Endothelial cell of umbilical vein (primary cell): ENCODE results near the gene FTSJ1. TPM values are rescaled to one million over a fixed set of nuclear protein-coding genes. Genes with fewer than 3 reads are reported as not detected.

ENCODE experiments used
- BruUV-seq: library from RNA; stranded (reverse); fragments of 400-500 nt; replicated peaks from 2 replicates; lab custom pipeline; 2021; lab: Mats Ljungman, UMichigan
- CTCF ChIA-PET: fragments of 300-600, 350-600 bp; sonication (Branson Sonifier 250); formaldehyde crosslinking; loops from one replicate; lab custom pipeline; 2021; ENCODE audit warnings: antibody characterized with exemption, inconsistent platforms; lab: Charles Lee
- POLR2A ChIA-PET: fragments of 300-600, 350-600 bp; sonication (Branson Sonifier 250); formaldehyde crosslinking; loops from one replicate; lab custom pipeline; 2021; ENCODE audit warnings: antibody characterized with exemption, inconsistent platforms; lab: Charles Lee
- DNase-seq: peaks from one replicate; pipeline ENCODE4 v3.0.0-alpha.2; 2011; ENCODE audit warnings: low read depth, low spot score
- FAIRE-seq: peaks from 2 replicates; lab custom pipeline; 2011; peaks lifted over from hg19 to GRCh38; lab: Jason Lieb, UNC
- H2AFZ ChIP-seq: 2 replicates; pipeline ENCODE4 v1.6.0; 2012; ENCODE audit warnings: low read depth, low read length, control low read depth, inconsistent platforms
- H3K27ac ChIP-seq: 2 replicates; pipeline ENCODE4 v1.5.1; 2011; ENCODE audit warnings: low read depth, mild to moderate bottlenecking, control low read depth, low read length, moderate library complexity; ENCODE audit not compliant: insufficient read depth
- H3K27me3 ChIP-seq, 2 experiments: 2 replicates each; pipeline versions ENCODE4 v1.6.0 to v1.6.1; 2011; ENCODE audit warnings: low read length in 2 of 2, mixed read lengths in 1 of 2; ENCODE audit not compliant: control insufficient read depth in 2 of 2, insufficient read depth in 2 of 2
- H3K36me3 ChIP-seq, 2 experiments: 2 replicates in 1 of 2; 3 replicates in 1 of 2; pipeline ENCODE4 v1.5.1; 2011; ENCODE audit warnings: low read length in 2 of 2, mild to moderate bottlenecking in 1 of 2, moderate library complexity in 1 of 2; ENCODE audit not compliant: control insufficient read depth in 2 of 2, insufficient read depth in 2 of 2; ENCODE audit errors: extremely low read depth in 1 of 2
- H3K4me1 ChIP-seq: 3 replicates; pipeline ENCODE4 v1.5.1; 2011; ENCODE audit warnings: mild to moderate bottlenecking, low read length; ENCODE audit not compliant: control insufficient read depth, insufficient read depth; ENCODE audit errors: extremely low read depth
- H3K4me2 ChIP-seq: 2 replicates; pipeline ENCODE4 v1.6.1; 2011; ENCODE audit warnings: low read length, control low read depth, mixed read lengths; ENCODE audit not compliant: insufficient read depth
- H3K4me3 ChIP-seq, 3 experiments: fragments of 200-600 bp in 1 of 3; sonication (generic), shearing (Covaris generic) in 1 of 3; replicated peaks in 1 of 3; 2 replicates each; pipeline ENCODE4 v1.5.1; 2011 to 2016; ENCODE audit warnings: control low read depth in 3 of 3, low read length in 3 of 3, mild to moderate bottlenecking in 2 of 3, inconsistent platforms in 1 of 3, low read depth in 1 of 3, moderate library complexity in 1 of 3; ENCODE audit not compliant: insufficient read depth in 1 of 3
- H3K79me2 ChIP-seq: 2 replicates; pipeline ENCODE4 v1.6.0; 2012; ENCODE audit warnings: low read length, inconsistent platforms; ENCODE audit not compliant: control insufficient read depth, insufficient read depth
- H3K9ac ChIP-seq: replicated peaks from 2 replicates; pipeline ENCODE3; 2011; ENCODE audit warnings: low read length, control low read depth; ENCODE audit not compliant: insufficient read depth; ENCODE audit errors: extremely low read depth
- H3K9me1 ChIP-seq: replicated peaks from 3 replicates; pipeline ENCODE4 v1.6.0; 2011; ENCODE audit warnings: mild to moderate bottlenecking, low read length; ENCODE audit not compliant: control insufficient read depth, insufficient read depth; ENCODE audit errors: extremely low read depth
- H3K9me3 ChIP-seq: replicated peaks from 2 replicates; pipeline ENCODE4 v1.5.1; 2012; ENCODE audit warnings: low read length, inconsistent platforms; ENCODE audit not compliant: control insufficient read depth, insufficient read depth
- H4K20me1 ChIP-seq: replicated peaks from 2 replicates; pipeline ENCODE3; 2011; ENCODE audit warnings: mild to moderate bottlenecking, low read length; ENCODE audit not compliant: control insufficient read depth, insufficient read depth; ENCODE audit errors: extremely low read depth
- FOS ChIP-seq: IDR thresholded peaks from 2 replicates; pipeline ENCODE4 v1.6.1; 2011; ENCODE audit warnings: mild to moderate bottlenecking, low read length, moderate library complexity, borderline replicate concordance; ENCODE audit not compliant: insufficient read depth
- JUN ChIP-seq: IDR thresholded peaks from 2 replicates; pipeline ENCODE4 v1.6.1; 2011; ENCODE audit warnings: borderline replicate concordance, low read depth; ENCODE audit not compliant: insufficient read length, insufficient read depth
- MAX ChIP-seq: IDR thresholded peaks from 2 replicates; pipeline ENCODE4 v1.6.1; 2011; ENCODE audit not compliant: insufficient read depth, insufficient read length
- MYC ChIP-seq: IDR thresholded peaks from one replicate; pipeline ENCODE4 v1.6.1; 2011; ENCODE audit warnings: mild to moderate bottlenecking, low read depth, low read length
- POLR2A ChIP-seq: IDR thresholded peaks from 2 replicates; pipeline ENCODE4 v1.6.1; 2012; ENCODE audit warnings: low read depth, mild to moderate bottlenecking, control low read depth, low read length
- POLR2AphosphoS5 ChIP-seq: IDR thresholded peaks from 2 replicates; pipeline ENCODE4 v1.6.1; 2012; ENCODE audit warnings: low read depth, mild to moderate bottlenecking, control low read depth, low read length, moderate library complexity; ENCODE audit not compliant: insufficient read depth
- dilution Hi-C: fragments of 300-500 bp; cut with MboI; formaldehyde crosslinking; loops from one replicate; pipeline ENCODE4 v1.15.0; 2019; ENCODE audit warnings: low sequenced_read_pairs; ENCODE audit not compliant: extremely low pct_ligation_motif_present
- intact Hi-C: fragments of 100-400 bp; cut with micrococcal nuclease; formaldehyde crosslinking; loops from one replicate; pipeline ENCODE4 v1.10.0; 2022
- polyA plus RNA-seq, 4 experiments: library from polyadenylated mRNA; depleted of rRNA in 3 of 4; stranded (reverse) in 3 of 4; unstranded in 1 of 4; fragments of >200 nt; gene quantifications; 2 replicates each; pipeline versions ENCODE4 v1.2.1 to v1.2.3, GENCODE V29; 2011 to 2012; ENCODE audit warnings: missing spikeins in 1 of 4
- total RNA-seq: library from RNA; stranded (reverse); gene quantifications from 2 replicates; pipeline ENCODE4 v1.2.3, GENCODE V29; 2021

FTSJ1 gene
- total and polyA plus RNA-seq, 2 donors (not counting 3 experiments of a cell fraction or from before 2014, with no cell fraction given), result 59.9 to 63.9 TPM

- no peak overlapping the region for H3K27ac ChIP-seq
- POLR2A ChIA-PET, result no interaction called here
- H3K4me2 ChIP-seq, result no peak overlapping the region
- no peak for FAIRE-seq
- no peaks in the 10 kb centered on the region for H4K20me1 ChIP-seq
- H3K27me3 ChIP-seq, result no peaks in the 10 kb centered on the region
- dilution Hi-C loops (no loop called here), intact Hi-C loops (no loop called here)
- no peak overlapping the region for H2AFZ ChIP-seq
- no peak overlapping the region for H3K4me3 ChIP-seq
- BruUV-seq, result no TSS peak
- DNase-seq, result no peak
- no peaks in the 10 kb centered on the region for H3K4me1 ChIP-seq
- CTCF ChIA-PET, result no interaction called here
- H3K9ac ChIP-seq, result no peak overlapping the region
- TF ChIP-seq MAX, result no peak
- no peaks in the 10 kb centered on the region for H3K36me3 ChIP-seq
- H3K9me3 ChIP-seq, result no peaks in the 10 kb centered on the region
- no peaks in the 10 kb centered on the region for H3K79me2 ChIP-seq
- H3K9me1 ChIP-seq, result no peaks in the 10 kb centered on the region
Measured at GRCh38 chrX:48459483-48459882, 16.5 kb upstream of the FTSJ1 start.

GRCh38 chrX:48460031-48460430 lies 16.0 kb upstream of the FTSJ1 start:
- Histone ChIP-seq H3K27ac (no peak overlapping the region), H3K79me2 (no peaks in the 10 kb centered on the region), H3K36me3 (no peaks in the 10 kb centered on the region), H3K9me3 (no peaks in the 10 kb centered on the region), H3K4me2 (no peak overlapping the region), H3K27me3 (no peaks in the 10 kb centered on the region), H4K20me1 (no peaks in the 10 kb centered on the region), H3K4me1 (no peaks in the 10 kb centered on the region), H3K9ac (no peak overlapping the region), H2AFZ (no peak overlapping the region), H3K9me1 (no peaks in the 10 kb centered on the region), H3K4me3 (no peak overlapping the region)
- no peak for FAIRE-seq
- no peak for DNase-seq
- POLR2A ChIA-PET, result no interaction called here
- no TSS peak for BruUV-seq
- no peak for TF ChIP-seq POLR2AphosphoS5
- TF ChIP-seq FOS, result no peak
- TF ChIP-seq MAX, result no peak
- TF ChIP-seq MYC, result no peak
- TF ChIP-seq POLR2A, result no peak
- no peak for TF ChIP-seq JUN
- dilution Hi-C loops, result no loop called here
- CTCF ChIA-PET, result no interaction called here
- intact Hi-C loops, result no loop called here
